ENCODE results near the gene IL2RA. TPM values are rescaled to one million over a fixed set of nuclear protein-coding genes. Genes with fewer than 3 reads are reported as not detected.

The IL2RA gene
- polyA plus RNA-seq, 1 donor, result 0.05 TPM

Other genes starting within 250 kb of the IL2RA start
- gene GDI2, start 248.9 kb downstream of the IL2RA start, polyA plus RNA-seq (ENCODE audit: insufficient read length), result 336 TPM
- 12.0 TPM for gene ANKRD16, start 172.5 kb downstream of the IL2RA start, polyA plus RNA-seq (ENCODE audit: insufficient read length)
- gene FBH1, start 172.1 kb downstream of the IL2RA start, polyA plus RNA-seq (ENCODE audit: insufficient read length), result 87.3 TPM
- 1.8 TPM for gene IL15RA, start 84.8 kb downstream of the IL2RA start, polyA plus RNA-seq (ENCODE audit: insufficient read length)
- 226 TPM for gene RBM17, start 26.7 kb upstream of the IL2RA start, polyA plus RNA-seq (ENCODE audit: insufficient read length)
- 29.0 TPM for gene PFKFB3, start 140.6 kb upstream of the IL2RA start, polyA plus RNA-seq (ENCODE audit: insufficient read length)

All from left kidney (tissue), 1 donor.